Kidney tubule cell (primary cell): ENCODE measurements around the gene PIK3R5.
"Not testable (repeated sequence)": the region's sequence is repeated elsewhere in the genome, so short reads cannot be mapped to it uniquely, and the experiment has no call there.

Experiments used
- DNase-seq: peaks from one replicate; pipeline ENCODE4 v3.0.0-alpha.2; 2018; ENCODE audit warnings: low spot score

PIK3R5 gene

GRCh38 chr17:8894673-8895578, 70.6 kb downstream of the PIK3R5 start:
- peak; percentile 63 for DNase-seq

DNA sequence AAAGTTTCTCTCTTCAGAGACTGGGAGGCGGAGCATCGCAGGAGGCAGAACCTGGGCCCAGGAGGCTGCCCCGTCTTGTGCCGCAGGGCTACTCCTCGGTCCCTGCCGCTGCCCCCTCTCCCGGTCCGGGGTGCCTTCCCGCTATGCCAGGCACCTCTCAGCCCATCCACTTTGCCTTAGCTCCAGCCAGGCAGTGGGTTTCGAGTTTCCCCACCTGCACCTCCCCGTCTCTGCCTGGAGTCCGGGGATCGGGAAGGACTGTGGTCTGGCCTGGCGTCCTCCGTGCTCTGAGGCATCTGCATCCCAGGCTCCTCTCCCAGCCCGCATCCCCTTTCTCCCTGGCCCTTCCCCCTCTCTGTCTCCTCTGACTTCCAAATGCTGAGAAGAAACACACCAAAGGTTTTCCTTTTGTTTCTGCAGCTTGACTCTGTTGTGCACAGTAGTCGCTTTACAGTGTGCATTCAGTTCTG, 71.3 kb downstream of the PIK3R5 start:
- no peak for DNase-seq

- DNase-seq, result no peak
Measured at GRCh38 chr17:8893621-8894201, 71.8 kb downstream of the PIK3R5 start.

DNA sequence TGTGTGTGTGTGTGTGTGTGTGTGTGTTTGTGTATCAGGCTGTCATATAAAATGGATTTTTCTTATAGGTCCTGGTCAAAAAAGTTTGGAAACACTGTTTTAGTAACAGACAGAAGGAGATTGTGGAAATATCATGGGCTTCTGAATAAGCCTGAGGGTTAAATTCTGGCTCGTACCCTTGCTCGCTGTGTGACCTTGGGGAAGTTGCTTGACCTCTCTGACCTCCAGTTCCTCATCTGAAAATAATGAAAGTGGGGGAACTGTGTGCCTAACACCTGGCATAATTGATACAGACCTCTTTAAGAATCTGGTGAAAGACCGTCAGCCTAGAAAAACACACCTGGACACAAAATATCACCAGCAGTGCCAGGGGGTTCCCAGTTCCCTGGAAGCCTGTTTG, 72.4 kb downstream of the PIK3R5 start:
- no peak for DNase-seq

DNA sequence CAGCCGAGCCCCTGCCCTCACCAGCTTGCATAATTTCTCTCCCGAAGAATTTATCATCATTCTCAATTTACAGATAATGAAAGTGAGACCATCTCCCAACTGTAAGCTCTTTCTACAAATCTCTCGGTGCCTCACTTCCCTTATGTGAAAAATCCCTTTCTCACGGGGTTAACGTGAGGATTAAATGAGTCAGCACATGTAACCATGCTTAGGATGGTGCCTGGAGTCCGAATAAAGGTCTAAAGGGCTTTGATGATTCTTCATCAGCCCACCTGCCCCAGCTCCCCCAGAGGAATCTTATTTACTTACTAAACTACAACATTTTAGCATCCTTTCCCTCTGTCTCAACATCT, 73.2 kb downstream of the PIK3R5 start:
- DNase-seq, result no peak

GRCh38 chr17:8890671-8891070, 74.8 kb downstream of the PIK3R5 start:
- no peak for DNase-seq

DNA sequence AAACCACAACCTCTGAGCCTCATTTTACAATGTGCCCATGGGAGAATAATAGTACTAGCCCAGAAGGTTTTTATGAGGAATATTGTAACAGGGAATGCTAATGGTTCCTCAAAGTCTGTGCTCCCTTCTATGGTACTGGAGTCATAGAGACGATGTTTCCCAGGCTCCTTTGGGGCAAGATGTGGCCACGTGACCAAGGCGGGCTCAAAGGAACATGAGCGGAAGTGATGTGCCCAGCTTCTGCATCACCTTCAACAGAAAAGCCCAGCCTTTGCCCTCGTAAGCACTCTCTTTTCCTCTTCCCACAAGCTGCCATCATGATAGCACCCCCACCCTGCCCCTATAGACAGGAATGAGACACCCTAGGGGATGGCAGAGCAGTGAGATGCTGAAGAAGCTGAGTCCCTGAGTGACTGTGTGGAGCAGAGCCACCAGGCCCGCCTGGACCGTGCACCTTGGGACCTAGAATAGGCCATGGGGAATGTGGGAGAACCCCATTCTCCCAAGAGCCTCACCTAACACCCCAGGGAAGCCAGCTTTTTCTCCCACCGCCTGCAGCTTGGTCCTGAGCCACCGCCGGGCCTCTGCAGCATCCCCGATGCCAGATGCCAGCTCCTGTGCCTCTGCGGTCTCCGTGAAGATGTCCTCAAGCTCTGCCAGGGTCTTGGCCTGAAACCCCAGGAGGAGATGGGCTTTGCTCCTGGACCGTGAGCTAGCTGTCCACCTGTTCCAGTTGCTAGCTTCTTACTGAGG, 75.9 kb downstream of the PIK3R5 start:
- DNase-seq, result no peak

GRCh38 chr17:8888704-8889302, 76.7 kb downstream of the PIK3R5 start:
- no peak for DNase-seq

- peak; percentile 34 for DNase-seq
Measured at GRCh38 chr17:8887834-8888703, 77.4 kb downstream of the PIK3R5 start.

DNA sequence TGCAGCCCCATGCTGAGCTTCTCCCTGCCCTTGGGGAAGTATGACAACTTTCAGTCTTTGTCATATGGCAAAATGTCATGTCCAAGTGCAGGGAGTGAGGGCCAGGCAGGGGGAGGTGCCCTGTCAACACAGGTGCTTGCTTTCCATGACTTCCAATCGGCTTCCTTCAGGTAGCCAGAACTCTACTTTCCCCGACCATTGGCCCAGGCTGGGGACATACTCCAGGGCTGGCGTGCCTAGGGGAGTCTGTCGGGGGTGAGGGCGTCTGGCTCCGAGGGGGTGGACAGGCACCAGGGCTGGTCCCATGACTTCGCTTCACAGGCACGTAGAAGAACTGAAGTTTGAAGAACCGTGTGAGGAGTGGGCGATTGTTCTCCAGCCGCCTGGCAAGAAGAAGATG, 78.2 kb downstream of the PIK3R5 start:
- no peak for DNase-seq

DNA sequence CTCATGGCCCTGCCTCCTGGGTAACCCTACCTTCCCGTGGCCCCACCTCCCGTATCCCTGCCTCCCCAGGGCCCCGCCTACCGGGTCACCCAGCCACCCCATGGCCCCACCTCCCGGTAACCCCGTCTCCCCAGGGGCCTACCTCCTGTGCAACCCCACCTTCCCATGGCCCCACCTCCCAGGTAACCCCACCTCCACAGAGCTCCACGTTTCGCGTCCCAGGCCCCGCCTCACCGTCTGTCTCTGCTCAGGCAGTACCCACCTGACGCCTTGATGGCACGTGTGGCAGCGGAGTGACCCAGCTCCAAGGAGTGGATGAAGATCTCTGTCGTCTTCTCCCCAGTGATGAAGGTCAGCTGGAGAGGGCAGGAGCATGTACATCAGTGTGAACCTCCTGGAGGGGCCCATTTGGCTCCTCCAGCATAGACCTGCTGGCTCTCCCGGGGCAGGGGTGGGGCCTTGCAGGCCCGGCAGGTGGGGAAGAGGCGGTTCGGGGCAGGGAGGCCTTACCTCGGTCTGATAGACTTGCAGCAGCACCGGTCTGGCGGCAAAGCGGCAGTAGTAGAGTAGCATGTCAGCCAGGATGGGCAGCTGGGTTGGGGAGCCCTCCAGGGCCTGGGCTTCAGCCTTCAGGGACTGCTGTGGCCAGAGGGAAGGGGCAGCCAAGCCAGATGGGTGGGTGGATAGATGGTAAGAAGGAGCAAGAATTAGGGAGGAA, 79.4 kb downstream of the PIK3R5 start:
- DNase-seq, result no peak

DNA sequence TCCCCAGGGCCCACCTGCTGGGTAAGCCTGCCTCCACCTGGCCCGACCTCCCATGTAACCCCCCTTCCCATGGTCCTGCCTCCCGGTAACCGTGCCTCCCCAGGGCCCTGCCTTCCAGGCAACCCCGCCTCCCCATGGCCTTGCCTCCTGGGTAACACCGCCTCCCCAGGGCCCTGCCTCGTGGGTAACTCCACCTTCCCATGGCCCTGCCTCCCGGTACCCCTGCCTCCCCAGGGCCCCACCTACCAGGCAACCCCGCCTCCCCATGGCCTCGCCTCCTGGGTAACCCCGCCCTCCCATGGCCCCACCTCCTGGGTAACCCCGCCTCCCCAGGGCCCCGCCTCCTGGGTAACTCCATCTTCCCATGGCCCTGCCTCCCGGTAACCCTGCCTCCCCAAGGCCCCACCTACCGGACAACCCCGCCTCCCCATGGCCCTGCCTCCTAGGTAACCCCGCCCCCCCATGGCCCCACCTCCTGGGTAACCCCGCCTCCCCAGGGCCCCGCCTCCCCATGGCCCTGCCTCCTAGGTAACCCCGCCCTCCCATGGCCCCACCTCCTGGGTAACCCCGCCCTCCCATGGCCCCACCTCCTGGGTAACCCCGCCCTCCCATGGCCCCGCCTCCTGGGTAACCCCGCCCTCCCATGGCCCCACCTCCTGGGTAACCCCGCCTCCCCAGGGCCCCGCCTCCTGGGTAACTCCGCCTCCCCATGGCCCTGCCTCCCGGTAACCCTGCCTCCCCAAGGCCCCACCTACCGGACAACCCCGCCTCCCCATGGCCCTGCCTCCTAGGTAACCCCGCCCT, 80.1 kb downstream of the PIK3R5 start:
- not testable (repeated sequence) for DNase-seq

DNA sequence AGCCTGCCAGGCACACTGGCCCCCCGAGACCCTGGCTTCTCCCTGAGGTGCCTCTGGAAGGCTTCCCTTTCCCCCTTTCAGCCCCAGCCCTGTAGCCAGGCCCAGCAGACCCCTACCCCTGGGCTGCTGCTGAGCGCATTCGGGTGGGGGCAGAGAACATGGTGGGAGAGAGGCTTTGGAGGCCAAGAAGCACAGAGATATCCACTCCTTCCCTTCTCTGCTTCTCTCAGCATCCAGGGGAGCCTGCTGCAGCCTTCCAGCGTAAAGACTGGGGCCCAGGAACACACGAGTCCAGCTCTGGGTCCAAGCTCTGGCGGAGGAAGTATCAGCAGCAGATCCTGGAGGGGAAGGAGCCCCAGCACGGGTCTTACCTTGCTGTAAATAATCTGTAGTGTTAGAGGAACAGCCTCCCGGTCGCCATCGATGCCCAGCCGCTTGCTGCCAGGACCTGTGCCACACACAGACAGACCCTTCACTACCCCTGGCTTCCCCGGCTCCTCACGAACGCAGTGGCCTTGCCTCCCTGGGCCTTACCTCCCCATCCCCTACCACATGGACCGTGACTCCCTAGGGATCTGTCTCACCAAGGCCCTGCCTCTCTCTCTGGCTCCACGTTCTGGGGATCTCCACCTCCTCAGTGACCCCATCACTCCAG, 81.0 kb downstream of the PIK3R5 start:
- no peak for DNase-seq

- DNase-seq, result no peak
Measured at GRCh38 chr17:8883353-8883752, 82.2 kb downstream of the PIK3R5 start.

DNA sequence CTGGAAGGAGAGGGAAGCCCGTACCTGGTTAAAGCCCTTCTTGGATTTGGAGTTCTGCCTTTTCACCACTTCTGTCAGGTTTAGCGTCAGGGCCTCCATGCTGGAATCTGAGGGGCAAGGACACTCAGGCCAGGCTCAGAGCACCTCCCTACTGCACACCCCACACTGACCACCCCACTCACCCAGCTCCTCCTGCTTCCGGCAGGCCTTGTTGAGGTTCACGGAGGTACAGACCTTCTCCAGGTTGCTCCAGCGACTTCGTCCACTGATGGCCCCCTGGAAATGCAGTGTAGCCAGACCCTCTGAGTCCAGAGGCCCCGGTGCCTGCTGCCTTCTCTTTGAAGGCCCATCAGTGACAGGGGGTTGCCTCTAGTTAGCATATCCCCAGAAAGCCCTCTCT, 83.9 kb downstream of the PIK3R5 start:
- no peak for DNase-seq

- DNase-seq, result no peak
Measured at GRCh38 chr17:8880466-8880865, 85.0 kb downstream of the PIK3R5 start.

- DNase-seq, result no peak
Measured at GRCh38 chr17:8879410-8879809, 86.1 kb downstream of the PIK3R5 start.

DNA sequence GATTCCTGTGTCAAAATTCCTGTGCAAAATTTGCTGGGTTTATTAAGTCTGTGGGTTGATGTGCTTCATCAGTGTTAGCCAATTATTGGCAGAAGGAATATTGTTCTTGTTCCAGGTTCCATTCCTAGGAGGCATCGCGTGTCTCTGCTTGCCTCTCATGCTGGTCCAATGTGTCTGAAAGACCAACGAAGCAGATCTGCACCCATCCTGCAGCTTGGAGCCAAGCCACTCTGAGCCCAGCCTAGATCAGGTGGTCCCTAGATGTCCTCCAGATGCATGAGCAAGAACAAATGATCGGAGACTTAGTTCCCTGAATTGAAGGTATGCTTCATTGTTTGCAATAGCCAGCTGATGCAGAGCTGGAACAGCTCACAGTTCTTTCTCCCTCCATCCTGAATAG, 87.5 kb downstream of the PIK3R5 start:
- no peak for DNase-seq

GRCh38 chr17:8875957-8876356, 89.5 kb downstream of the PIK3R5 start:
- no peak for DNase-seq
